GM18909 (cell line): ENCODE measurements around the gene RANBP3L.
"Not testable (repeated sequence)": the region's sequence is repeated elsewhere in the genome, so short reads cannot be mapped to it uniquely, and the experiment has no call there.

Experiments used
- ATAC-seq: cut with Tn5 transposase; IDR thresholded peaks from one replicate; pipeline ENCODE4 v1.9.1; 2021; ENCODE audit warnings: mild to moderate bottlenecking; ENCODE audit not compliant: unreplicated experiment, poor library complexity

RANBP3L gene

DNA sequence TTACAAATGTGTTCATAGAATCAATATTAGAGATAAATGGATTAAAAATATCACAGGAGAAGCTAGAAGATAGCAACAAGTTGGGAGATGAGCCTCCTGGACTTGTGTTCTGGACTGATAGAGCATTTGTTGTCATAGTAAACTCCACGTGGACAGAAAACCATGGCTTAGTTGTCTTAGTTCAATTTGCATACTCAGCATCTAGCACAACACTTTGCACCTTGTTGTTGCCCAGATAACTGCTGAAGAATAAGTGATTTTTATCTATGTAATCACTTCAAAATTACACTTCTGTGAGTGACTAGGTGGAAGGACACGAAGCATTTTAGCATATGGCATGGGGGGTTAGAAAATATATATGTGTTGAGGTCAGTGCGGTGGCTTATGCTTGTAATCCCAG, 4.0 kb downstream of the RANBP3L start:
- ATAC-seq: no peak

GRCh38 chr5:36285837-36286615, 15.7 kb downstream of the RANBP3L start:
- ATAC-seq: no peak

- not testable (repeated sequence) for ATAC-seq
These were observed 17.9 kb downstream of the RANBP3L start for GRCh38 chr5:36283775-36284174.

DNA sequence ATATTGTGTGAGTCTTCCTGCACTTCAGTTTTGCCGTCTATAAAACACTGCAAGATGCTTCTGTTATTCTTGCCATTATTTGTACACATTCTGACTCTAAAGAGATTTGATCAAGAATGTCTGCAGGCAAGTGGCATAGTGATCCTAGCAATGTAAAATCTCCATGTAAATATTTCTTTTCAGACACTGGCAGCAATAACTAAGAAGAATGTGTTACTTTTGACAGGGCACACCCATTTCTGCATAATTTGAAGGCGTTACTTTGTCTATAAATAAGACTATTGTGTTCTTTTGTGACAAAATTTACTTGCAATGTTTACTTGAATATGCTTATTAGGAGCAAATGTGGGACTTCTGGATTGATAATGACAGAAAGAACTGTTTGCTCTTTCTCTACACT, 20.1 kb downstream of the RANBP3L start:
- ATAC-seq: no peak

- ATAC-seq: no peak
These were observed 22.5 kb downstream of the RANBP3L start for GRCh38 chr5:36279054-36279698.

- ATAC-seq: no peak
These were observed 24.1 kb downstream of the RANBP3L start for GRCh38 chr5:36277521-36278176.

- no peak for ATAC-seq
These were observed 24.8 kb downstream of the RANBP3L start for GRCh38 chr5:36276864-36277263.

DNA sequence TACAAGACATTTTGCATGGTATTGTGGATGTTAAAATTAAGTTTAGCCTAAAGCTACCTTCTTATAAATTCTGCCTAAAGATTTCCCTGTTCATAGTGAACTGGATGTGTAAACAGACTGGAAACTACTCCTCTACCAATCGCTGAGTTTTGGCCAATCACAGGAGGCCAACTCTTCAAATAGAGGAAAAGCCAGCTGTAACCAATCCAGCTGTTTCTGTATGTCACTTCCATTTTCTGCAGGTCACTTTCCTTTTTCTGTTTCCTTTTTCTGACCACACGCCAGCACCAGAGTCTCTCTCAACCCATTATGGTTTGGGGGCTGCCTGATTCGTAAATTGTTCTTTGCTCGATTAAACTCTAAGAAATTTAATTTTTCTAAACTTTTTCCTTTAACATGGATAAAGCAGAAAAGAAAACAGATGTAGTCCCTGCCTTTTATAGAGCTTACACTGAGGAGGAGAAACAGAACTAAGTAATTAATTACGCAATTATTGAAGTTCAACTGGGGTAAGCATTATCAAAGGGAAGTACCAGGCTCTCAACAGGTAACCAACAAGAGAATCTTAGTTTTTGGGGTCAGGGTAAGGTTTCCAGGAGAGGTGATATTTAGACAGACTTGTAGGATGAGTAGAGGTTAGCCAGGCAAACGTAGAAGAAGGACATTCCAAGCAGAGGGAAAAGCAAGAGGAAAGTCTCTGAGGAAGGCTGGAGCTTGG, 27.7 kb downstream of the RANBP3L start:
- ATAC-seq: no peak

GRCh38 chr5:36272136-36272690, 29.5 kb downstream of the RANBP3L start:
- ATAC-seq: no peak

- no peak for ATAC-seq
These were observed 30.7 kb downstream of the RANBP3L start for GRCh38 chr5:36270876-36271575.

- ATAC-seq: no peak
These were observed 31.5 kb downstream of the RANBP3L start for GRCh38 chr5:36270175-36270574.

- ATAC-seq: no peak
These were observed 32.2 kb downstream of the RANBP3L start for GRCh38 chr5:36269478-36269877.

- no peak for ATAC-seq
These were observed 33.8 kb downstream of the RANBP3L start for GRCh38 chr5:36267905-36268304.

DNA sequence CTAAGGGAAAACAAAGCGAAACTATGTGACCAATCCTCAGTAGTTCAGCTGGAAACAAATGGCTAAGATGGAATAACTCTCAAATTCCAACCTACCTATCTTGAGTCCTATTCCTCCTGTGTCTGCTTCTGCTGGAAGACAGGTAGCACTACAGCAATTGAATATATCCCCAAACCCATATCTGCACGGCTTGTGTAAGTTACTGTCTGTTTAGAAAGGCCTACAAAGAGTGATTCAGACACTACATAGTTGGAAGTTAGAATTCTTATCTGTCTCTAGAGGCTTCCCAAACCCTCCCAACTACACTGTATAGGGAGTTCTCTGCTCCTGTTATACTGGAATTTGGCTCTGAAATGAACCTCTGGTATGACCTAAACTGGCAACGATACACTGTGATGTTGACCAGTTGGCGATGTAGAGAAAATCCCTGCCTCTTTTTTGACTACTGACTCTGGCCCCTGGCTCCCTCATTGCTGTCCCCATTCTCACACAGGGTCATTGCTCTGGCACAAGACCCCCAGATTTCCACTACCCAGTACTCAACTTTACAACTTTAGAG, 37.4 kb downstream of the RANBP3L start:
- ATAC-seq: no peak

DNA sequence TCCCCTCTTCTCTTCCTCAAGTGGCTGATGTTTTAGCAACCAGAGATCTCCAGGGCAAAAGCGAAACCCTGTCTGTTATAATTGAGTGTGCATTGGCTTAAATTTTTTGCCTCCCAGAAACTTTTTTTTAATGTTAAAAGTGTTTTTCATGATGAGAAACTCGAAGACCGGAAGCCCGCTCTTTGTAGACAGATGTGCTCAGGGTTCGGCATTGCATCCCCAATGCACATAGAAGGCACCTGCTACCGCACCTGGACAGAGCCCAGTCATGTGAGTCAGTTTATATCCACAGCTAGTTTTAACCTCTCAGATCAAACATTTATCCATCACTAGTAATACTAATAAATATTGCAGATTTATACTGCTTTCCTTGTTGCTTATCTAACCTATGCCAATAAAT, 40.5 kb downstream of the RANBP3L start:
- ATAC-seq: no peak

DNA sequence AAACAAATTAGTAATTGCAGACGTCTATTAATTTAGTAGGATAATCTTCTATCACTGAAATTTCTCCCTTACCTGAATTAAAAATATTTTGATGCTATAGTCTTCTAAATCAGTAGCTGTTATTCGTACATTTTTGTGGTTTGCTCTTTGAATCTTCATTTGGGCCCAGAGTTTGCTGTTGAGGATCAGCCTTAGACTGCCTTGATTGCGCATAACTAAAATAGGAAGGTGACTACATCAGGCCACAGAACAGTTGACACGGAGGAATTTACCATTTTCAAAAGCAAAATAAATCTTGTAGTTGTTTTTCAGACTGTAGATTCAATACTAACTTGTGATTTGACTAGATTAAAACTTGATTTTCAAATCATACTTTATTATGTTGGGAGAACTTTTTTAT, 48.1 kb downstream of the RANBP3L start:
- no peak for ATAC-seq

DNA sequence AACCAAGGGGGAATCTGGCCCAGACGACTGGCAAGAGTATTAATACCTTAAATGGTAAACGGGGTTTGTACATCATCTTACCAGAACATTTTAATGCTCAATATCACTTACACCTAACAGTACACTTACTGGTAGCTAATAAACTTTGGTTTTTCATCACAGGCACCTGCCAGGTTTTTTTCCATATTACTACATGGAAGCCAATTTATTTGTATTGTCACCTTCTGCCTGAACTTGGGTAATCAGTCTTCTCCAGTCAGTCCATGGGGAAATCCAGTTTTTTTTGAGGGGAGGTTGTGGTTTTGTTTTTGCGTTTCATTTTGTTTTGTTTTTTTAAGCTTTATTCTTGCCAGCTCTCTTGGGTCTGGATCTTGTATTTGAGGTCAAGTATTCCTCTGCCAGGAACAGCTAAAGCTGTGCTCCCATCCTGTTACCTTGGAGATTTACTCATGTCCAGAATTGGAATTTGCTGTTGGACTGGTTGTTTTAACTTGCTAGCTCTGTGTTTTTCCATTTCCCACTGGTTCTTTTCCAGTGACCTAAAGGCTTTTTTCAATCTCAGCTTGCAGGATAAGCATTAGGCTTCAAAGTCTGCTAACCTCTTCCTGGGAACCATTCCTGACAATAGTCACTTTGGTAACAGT, 48.9 kb downstream of the RANBP3L start:
- no peak for ATAC-seq

- no peak for ATAC-seq
These were observed 50.5 kb downstream of the RANBP3L start for GRCh38 chr5:36251218-36251617.

- no peak for ATAC-seq
These were observed 51.3 kb downstream of the RANBP3L start for GRCh38 chr5:36250427-36250826.
